Liver (tissue), 9 donors: ENCODE data around the gene DNAJA4. TPM values are rescaled to one million over a fixed set of nuclear protein-coding genes. Genes with fewer than 3 reads are reported as not detected.

Experiments
- DNase-seq: peaks from one replicate; pipeline ENCODE4 v3.0.0-alpha.2; 2017; ENCODE audit warnings: low spot score
- H3K27ac ChIP-seq, 2 donors: one replicate each; pipeline ENCODE4 v1.7.0; 2013; ENCODE audit warnings: inconsistent platforms in 2 of 2, low read length in 2 of 2, control low read depth in 1 of 2, low read depth in 1 of 2, mild to moderate bottlenecking in 1 of 2
- H3K27me3 ChIP-seq, 4 donors: one replicate each; pipeline versions ENCODE4 v1.6.1 to v1.7.0; 2013; ENCODE audit warnings: low read length in 3 of 4, inconsistent platforms in 1 of 4, mild to moderate bottlenecking in 1 of 4, moderate library complexity in 1 of 4; ENCODE audit not compliant: control insufficient read depth in 4 of 4, insufficient read depth in 4 of 4
- H3K36me3 ChIP-seq, 4 donors: one replicate each; pipeline versions ENCODE4 v1.6.1 to v1.7.0; 2013; ENCODE audit warnings: low read length in 3 of 4, mild to moderate bottlenecking in 3 of 4, low read depth in 1 of 4, moderate library complexity in 1 of 4; ENCODE audit not compliant: control insufficient read depth in 4 of 4, insufficient read depth in 3 of 4
- H3K4me1 ChIP-seq, 4 donors: one replicate each; pipeline versions ENCODE4 v1.6.1 to v1.7.0; 2013; ENCODE audit warnings: low read length in 3 of 4, mild to moderate bottlenecking in 3 of 4, moderate library complexity in 1 of 4; ENCODE audit not compliant: control insufficient read depth in 4 of 4, insufficient read depth in 4 of 4
- H3K4me3 ChIP-seq, 3 donors: one replicate each; pipeline versions ENCODE4 v1.6.1 to v1.7.0; 2013; ENCODE audit warnings: low read length in 3 of 3, control low read depth in 1 of 3, low read depth in 1 of 3, mild to moderate bottlenecking in 1 of 3
- H3K9ac ChIP-seq, 2 donors: one replicate each; pipeline ENCODE4 v1.7.0; 2013; ENCODE audit warnings: low read length in 2 of 2, mild to moderate bottlenecking in 2 of 2, moderate library complexity in 2 of 2, control low read depth in 1 of 2, low read depth in 1 of 2
- H3K9me3 ChIP-seq, 4 donors: one replicate each; pipeline versions ENCODE4 v1.6.1 to v1.7.0; 2013; ENCODE audit warnings: low read length in 3 of 4; ENCODE audit not compliant: control insufficient read depth in 4 of 4
- EGR1 ChIP-seq, 2 donors: IDR thresholded peaks; 2 replicates each; pipeline ENCODE4 v1.6.1; 2016 to 2018; ENCODE audit warnings: antibody characterized with exemption in 2 of 2, low read depth in 2 of 2
- FOXA1 ChIP-seq: IDR thresholded peaks from 2 replicates; pipeline ENCODE4 v1.6.1; 2016; ENCODE audit warnings: antibody characterized with exemption
- FOXA2 ChIP-seq: IDR thresholded peaks from 2 replicates; pipeline ENCODE4 v1.6.1; 2016; ENCODE audit warnings: antibody characterized with exemption
- GABPA ChIP-seq, 2 donors: IDR thresholded peaks in 1 of 2; conservative IDR thresholded peaks in 1 of 2; 2 replicates each; pipeline ENCODE4 v1.6.1; 2016; ENCODE audit warnings: antibody characterized with exemption in 2 of 2, mild to moderate bottlenecking in 1 of 2, moderate library complexity in 1 of 2
- HNF4A ChIP-seq, 2 donors: conservative IDR thresholded peaks; 2 replicates each; pipeline ENCODE4 v1.6.1; 2016; ENCODE audit warnings: antibody characterized with exemption in 2 of 2, mild to moderate bottlenecking in 2 of 2
- HNF4G ChIP-seq: IDR thresholded peaks from 2 replicates; pipeline ENCODE4 v1.6.1; 2016; ENCODE audit warnings: antibody characterized with exemption
- JUND ChIP-seq, 2 donors: IDR thresholded peaks; 2 replicates each; pipeline ENCODE4 v1.6.1; 2016; ENCODE audit warnings: antibody characterized with exemption in 2 of 2
- NR2F2 ChIP-seq: IDR thresholded peaks from 2 replicates; pipeline ENCODE4 v1.6.1; 2016; ENCODE audit warnings: antibody characterized with exemption
- RAD21 ChIP-seq, 2 donors: IDR thresholded peaks; 2 replicates each; pipeline ENCODE4 v1.6.1; 2016; ENCODE audit warnings: antibody characterized with exemption in 2 of 2, mild to moderate bottlenecking in 2 of 2
- RXRA ChIP-seq, 2 donors: IDR thresholded peaks; 2 replicates each; pipeline ENCODE4 v1.6.1; 2017 to 2018; ENCODE audit warnings: antibody characterized with exemption in 2 of 2, mild to moderate bottlenecking in 1 of 2
- SP1 ChIP-seq: IDR thresholded peaks from 2 replicates; pipeline ENCODE4 v1.6.1; 2018; ENCODE audit warnings: antibody characterized with exemption, mild to moderate bottlenecking
- TAF1 ChIP-seq: conservative IDR thresholded peaks from 2 replicates; pipeline ENCODE4 v1.6.1; 2016; ENCODE audit warnings: antibody characterized with exemption, mild to moderate bottlenecking
- YY1 ChIP-seq: IDR thresholded peaks from 2 replicates; pipeline ENCODE4 v1.6.1; 2016; ENCODE audit warnings: antibody characterized with exemption, mild to moderate bottlenecking
- WGBS: extraction: QIAGEN DNeasy Blood & Tissue Kit; methylation state at CpG from one replicate; pipeline ENCODE4 v1.1.7; 2013; 5-methylcytosine and 5-hydroxymethylcytosine counted together
- polyA plus RNA-seq, 2 donors: library from polyadenylated mRNA; stranded (reverse) in 1 of 2; unstranded in 1 of 2; fragments of 200-250 nt in 1 of 2; fragments of >200 nt in 1 of 2; fragmentation: Nextera tagmentation in 1 of 2; extraction: Ambion mirVana in 1 of 2; gene quantifications; one replicate each; pipeline versions ENCODE4 v1.2.1 to v1.2.3, GENCODE V29; 2013 to 2015
- total RNA-seq, 2 donors: library from RNA; depleted of rRNA; stranded (reverse); fragments of >200 nt; gene quantifications; one replicate each; pipeline ENCODE4 v1.2.3, GENCODE V29; 2014
- TF ChIP-seq, protein P1 (sequence below): IDR thresholded peaks from 2 replicates; pipeline ENCODE4 v1.6.1; 2016; ENCODE audit warnings: antibody characterized with exemption, mild to moderate bottlenecking
- TF ChIP-seq, protein P2 (sequence below): fragments of 150-350 bp; IDR thresholded peaks from 2 replicates; pipeline ENCODE4 v1.5.1; 2017; ENCODE audit warnings: improper control_type of control experiment, low read depth, low read length; ENCODE audit not compliant: missing input control
- TF ChIP-seq, protein P3 (sequence below): IDR thresholded peaks from 2 replicates; pipeline ENCODE4 v1.6.1; 2016; ENCODE audit warnings: antibody characterized with exemption
- TF ChIP-seq, protein P4 (sequence below): IDR thresholded peaks from 2 replicates; pipeline ENCODE4 v1.6.1; 2016; ENCODE audit warnings: antibody characterized with exemption
- TF ChIP-seq, protein P5 (sequence below): IDR thresholded peaks from 2 replicates; pipeline ENCODE4 v1.6.1; 2016; ENCODE audit warnings: antibody characterized with exemption
- donor health status: healthy.
- donor health status: healthy.
- donor health status: healthy.
- donor health status: healthy.
- donor health status: healthy.

Gene DNAJA4
- total and polyA plus RNA-seq, 4 donors, result 0.93 to 79.0 (median 2.0) TPM

DNA sequence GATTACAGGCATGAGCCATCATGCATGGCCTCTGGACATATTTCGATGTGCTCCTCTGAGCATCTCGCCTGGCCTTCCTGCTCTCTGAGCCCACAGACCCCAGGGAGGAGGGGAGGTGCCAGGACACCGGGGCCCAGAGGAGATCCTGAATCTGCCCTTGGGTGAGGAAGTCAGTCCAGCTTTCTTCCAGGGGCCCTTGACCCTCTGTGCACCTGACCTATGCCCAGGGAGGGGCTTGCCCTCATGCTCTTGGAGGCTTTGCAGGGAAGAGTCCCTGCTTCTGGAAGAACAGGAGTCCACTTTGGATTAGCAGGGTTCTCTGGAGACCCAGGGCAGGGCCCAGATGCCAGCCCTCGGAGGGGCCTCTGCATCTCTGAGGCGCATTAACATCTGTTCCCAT is 31.4 kb upstream of the DNAJA4 start:
- no peaks in the 10 kb centered on the region for H3K27me3 ChIP-seq

DNA sequence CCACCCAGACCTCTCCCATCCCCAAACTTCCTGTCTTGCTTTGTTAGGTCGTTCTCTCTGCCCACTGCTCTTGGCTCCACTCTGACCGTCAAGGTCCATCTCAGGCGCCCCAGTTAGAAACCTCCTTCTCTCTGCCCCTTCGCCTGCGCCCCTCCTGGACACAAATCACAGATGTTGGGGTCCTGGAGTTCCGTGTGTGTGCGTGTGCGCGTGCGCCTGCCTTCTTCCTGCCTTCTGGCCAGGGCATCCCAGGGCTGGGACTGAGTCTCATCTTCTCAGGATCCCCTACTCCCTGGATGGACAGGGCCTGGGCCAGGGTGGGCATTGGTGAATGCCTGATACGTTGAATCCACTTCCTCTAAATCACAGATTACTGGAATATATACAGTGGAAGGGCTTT is 30.9 kb upstream of the DNAJA4 start:
- Histone ChIP-seq H3K9me3 (no peaks in the 10 kb centered on the region), H3K4me3 (no peak overlapping the region), H3K9ac (no peak overlapping the region), H3K27ac (no peak overlapping the region), H3K36me3 (no peaks in the 10 kb centered on the region), H3K27me3 (no peaks in the 10 kb centered on the region), H3K4me1 (no peaks in the 10 kb centered on the region)
- DNase-seq, result no peak
- WGBS, result 77% methylated on average over 11 of the region's 11 CpGs
- TF ChIP-seq NR2F2 (no peak), JUND (IDR thresholded peaks at IDR 0.05) (no peak), YY1 (no peak), HNF4A (conservative IDR thresholded peaks at IDR 0.05) (no peak)
- TF ChIP-seq, protein P1, sequence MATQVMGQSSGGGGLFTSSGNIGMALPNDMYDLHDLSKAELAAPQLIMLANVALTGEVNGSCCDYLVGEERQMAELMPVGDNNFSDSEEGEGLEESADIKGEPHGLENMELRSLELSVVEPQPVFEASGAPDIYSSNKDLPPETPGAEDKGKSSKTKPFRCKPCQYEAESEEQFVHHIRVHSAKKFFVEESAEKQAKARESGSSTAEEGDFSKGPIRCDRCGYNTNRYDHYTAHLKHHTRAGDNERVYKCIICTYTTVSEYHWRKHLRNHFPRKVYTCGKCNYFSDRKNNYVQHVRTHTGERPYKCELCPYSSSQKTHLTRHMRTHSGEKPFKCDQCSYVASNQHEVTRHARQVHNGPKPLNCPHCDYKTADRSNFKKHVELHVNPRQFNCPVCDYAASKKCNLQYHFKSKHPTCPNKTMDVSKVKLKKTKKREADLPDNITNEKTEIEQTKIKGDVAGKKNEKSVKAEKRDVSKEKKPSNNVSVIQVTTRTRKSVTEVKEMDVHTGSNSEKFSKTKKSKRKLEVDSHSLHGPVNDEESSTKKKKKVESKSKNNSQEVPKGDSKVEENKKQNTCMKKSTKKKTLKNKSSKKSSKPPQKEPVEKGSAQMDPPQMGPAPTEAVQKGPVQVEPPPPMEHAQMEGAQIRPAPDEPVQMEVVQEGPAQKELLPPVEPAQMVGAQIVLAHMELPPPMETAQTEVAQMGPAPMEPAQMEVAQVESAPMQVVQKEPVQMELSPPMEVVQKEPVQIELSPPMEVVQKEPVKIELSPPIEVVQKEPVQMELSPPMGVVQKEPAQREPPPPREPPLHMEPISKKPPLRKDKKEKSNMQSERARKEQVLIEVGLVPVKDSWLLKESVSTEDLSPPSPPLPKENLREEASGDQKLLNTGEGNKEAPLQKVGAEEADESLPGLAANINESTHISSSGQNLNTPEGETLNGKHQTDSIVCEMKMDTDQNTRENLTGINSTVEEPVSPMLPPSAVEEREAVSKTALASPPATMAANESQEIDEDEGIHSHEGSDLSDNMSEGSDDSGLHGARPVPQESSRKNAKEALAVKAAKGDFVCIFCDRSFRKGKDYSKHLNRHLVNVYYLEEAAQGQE, result no peak
- TF ChIP-seq, protein P2, sequence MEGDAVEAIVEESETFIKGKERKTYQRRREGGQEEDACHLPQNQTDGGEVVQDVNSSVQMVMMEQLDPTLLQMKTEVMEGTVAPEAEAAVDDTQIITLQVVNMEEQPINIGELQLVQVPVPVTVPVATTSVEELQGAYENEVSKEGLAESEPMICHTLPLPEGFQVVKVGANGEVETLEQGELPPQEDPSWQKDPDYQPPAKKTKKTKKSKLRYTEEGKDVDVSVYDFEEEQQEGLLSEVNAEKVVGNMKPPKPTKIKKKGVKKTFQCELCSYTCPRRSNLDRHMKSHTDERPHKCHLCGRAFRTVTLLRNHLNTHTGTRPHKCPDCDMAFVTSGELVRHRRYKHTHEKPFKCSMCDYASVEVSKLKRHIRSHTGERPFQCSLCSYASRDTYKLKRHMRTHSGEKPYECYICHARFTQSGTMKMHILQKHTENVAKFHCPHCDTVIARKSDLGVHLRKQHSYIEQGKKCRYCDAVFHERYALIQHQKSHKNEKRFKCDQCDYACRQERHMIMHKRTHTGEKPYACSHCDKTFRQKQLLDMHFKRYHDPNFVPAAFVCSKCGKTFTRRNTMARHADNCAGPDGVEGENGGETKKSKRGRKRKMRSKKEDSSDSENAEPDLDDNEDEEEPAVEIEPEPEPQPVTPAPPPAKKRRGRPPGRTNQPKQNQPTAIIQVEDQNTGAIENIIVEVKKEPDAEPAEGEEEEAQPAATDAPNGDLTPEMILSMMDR, result no peak

More for the DNA sequence above, 31.4 kb upstream of the DNAJA4 start:
- Histone ChIP-seq H3K4me1 (no peaks in the 10 kb centered on the region), H3K9ac (no peak overlapping the region), H3K9me3 (no peaks in the 10 kb centered on the region), H3K4me3 (no peak overlapping the region), H3K36me3 (no peaks in the 10 kb centered on the region), H3K27ac (no peak overlapping the region)
- 83% methylated on average over 5 of the region's 5 CpGs for WGBS
- DNase-seq, result no peak
- no peak for TF ChIP-seq HNF4A (conservative IDR thresholded peaks at IDR 0.05)
- no peak for TF ChIP-seq YY1
- TF ChIP-seq FOXA1, result no peak
- TF ChIP-seq HNF4G, result no peak
- TF ChIP-seq RAD21 (IDR thresholded peaks at IDR 0.05), result no peak
- no peak for TF ChIP-seq NR2F2
- TF ChIP-seq JUND (IDR thresholded peaks at IDR 0.05), result no peak
- no peak for TF ChIP-seq EGR1 (IDR thresholded peaks at IDR 0.05; ENCODE audit: low read depth in 2 of 2)
- TF ChIP-seq GABPA (IDR thresholded peaks at IDR 0.05 in 1 of 2, conservative IDR thresholded peaks at IDR 0.05 in 1 of 2), result no peak
- TF ChIP-seq SP1, result no peak
- TF ChIP-seq, protein P3, sequence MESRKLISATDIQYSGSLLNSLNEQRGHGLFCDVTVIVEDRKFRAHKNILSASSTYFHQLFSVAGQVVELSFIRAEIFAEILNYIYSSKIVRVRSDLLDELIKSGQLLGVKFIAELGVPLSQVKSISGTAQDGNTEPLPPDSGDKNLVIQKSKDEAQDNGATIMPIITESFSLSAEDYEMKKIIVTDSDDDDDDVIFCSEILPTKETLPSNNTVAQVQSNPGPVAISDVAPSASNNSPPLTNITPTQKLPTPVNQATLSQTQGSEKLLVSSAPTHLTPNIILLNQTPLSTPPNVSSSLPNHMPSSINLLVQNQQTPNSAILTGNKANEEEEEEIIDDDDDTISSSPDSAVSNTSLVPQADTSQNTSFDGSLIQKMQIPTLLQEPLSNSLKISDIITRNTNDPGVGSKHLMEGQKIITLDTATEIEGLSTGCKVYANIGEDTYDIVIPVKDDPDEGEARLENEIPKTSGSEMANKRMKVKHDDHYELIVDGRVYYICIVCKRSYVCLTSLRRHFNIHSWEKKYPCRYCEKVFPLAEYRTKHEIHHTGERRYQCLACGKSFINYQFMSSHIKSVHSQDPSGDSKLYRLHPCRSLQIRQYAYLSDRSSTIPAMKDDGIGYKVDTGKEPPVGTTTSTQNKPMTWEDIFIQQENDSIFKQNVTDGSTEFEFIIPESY, result no peak
- TF ChIP-seq, protein P1, result no peak
- TF ChIP-seq, protein P2, result no peak
- TF ChIP-seq FOXA2, result no peak
- TF ChIP-seq, protein P4, sequence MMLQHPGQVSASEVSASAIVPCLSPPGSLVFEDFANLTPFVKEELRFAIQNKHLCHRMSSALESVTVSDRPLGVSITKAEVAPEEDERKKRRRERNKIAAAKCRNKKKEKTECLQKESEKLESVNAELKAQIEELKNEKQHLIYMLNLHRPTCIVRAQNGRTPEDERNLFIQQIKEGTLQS, result no peak
- TF ChIP-seq RXRA (IDR thresholded peaks at IDR 0.05), result no peak
- TF ChIP-seq TAF1, result no peak
- TF ChIP-seq, protein P5, sequence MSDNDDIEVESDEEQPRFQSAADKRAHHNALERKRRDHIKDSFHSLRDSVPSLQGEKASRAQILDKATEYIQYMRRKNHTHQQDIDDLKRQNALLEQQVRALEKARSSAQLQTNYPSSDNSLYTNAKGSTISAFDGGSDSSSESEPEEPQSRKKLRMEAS, result no peak
